NCI-H345 treated with DMSO at 0.1 percent for 48 hours (cell line): ENCODE measurements around the gene PPP1R1C.
"Not testable (repeated sequence)": the region's sequence is repeated elsewhere in the genome, so short reads cannot be mapped to it uniquely, and the experiment has no call there.

ENCODE experiments used
- DNase-seq: peaks from one replicate; lab custom pipeline; 2025; ENCODE audit not compliant: unreplicated experiment; lab: John Stamatoyannopoulos, UW

The PPP1R1C gene, protein sequence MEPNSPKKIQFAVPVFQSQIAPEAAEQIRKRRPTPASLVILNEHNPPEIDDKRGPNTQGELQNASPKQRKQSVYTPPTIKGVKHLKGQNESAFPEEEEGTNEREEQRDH

DNA sequence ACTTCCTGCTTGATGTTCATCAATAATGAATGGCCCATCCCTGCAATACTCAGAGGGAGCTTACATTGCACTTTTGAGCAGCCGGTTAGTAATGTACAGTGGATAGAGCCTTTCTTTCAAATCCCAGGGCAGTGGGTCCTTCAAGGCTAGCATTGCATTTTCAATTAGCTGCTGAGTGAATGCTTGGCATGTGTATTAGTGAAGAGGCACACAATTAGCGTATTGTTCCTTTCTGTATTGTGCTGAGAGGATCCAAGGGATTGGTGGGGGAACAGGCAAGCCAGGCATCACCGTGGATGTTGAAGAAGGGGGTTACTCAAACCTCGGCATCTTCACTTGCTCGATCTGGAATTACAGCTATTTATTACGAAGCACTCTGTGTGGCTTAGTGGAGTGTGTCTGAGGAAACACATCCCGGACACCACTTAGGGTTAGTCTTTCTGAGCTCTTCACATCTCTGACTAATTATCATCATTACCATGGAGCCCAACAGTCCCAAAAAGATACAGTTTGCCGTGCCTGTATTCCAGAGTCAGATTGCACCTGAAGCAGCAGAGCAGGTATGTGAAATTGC, at the start of gene PPP1R1C:
Gene PPP1R1C, plus strand, starts transcription at position 222 of the 574 bp plus-strand sequence. Its CDS starts 258 bp downstream, at position 480.
- DNase-seq: no peak

DNA sequence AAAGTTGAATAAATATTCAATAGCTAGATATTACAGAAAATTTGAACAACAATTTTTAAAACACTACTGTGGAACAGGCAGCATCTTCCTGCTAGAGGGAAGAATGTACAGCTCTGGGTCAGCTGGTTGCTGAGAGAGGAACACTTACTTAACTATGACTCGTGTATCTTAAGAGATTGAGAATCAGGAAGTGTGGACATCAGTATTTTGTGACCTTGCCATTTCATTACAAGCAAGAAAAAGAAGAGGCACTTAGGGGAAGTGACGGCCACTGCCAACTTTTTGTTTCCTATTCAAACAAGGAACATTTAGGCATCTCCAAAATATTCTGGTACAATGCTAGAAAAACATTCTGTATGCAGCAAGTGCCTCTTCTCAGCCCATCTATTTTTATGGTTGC, 48.2 kb upstream of the PPP1R1C start:
- no peak for DNase-seq

- no peak for DNase-seq
Measured at GRCh38 chr2:181943411-181944124, 42.1 kb upstream of the PPP1R1C start.

DNA sequence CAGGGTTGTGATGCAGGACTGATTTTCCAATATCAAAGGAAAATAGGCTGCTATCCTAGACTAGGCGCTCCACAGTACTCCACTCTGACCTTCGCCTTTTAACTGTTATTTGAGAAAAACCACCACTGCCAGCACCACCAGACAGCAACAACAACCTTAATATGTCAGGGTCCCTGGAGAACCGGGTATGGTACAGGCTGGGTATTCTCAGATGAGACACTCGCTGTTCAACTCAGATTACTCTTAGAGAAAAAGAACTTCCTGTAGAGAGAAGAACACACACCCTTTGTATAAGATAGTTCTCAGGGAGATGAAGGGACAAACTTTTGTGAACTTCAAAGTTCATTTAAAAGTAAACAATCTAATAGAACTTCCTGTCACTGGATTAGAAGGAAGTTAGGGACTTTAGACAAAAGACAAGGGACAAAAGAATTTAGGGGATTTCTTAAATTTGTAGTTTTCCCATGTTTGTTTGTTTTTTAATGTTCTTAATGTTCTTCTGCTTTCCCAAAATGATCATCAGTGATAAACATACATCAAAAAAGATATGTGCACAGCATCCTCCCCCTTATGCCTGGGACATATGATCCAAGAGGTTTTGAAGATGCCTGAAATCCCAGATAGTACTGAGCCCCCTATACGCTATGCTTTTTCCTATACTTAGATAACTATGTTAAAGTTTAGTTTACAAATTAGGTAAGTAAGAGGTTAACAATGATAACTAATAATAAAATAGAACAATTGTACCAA, 41.3 kb upstream of the PPP1R1C start:
- DNase-seq: no peak

DNA sequence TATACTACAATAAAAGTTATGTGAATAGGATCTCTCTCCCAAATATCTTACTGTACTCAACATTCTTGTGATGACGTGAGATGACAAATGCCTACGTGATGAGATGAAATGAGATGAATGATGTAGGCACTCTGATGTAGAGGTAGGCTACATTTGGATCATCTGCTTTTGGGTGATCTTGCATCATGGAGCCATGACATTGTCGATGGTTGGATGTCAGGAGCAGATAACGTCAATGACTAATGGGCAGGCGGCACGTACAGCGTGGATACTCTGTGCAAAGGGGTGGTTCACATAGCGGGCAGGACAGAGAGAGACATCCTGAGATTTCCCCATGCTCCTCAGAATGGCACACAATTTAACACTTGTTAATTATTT, 40.8 kb upstream of the PPP1R1C start:
- no peak for DNase-seq

GRCh38 chr2:181946444-181947127, 39.1 kb upstream of the PPP1R1C start:
- DNase-seq: no peak

GRCh38 chr2:181947273-181947672, 38.4 kb upstream of the PPP1R1C start:
- no peak for DNase-seq

DNA sequence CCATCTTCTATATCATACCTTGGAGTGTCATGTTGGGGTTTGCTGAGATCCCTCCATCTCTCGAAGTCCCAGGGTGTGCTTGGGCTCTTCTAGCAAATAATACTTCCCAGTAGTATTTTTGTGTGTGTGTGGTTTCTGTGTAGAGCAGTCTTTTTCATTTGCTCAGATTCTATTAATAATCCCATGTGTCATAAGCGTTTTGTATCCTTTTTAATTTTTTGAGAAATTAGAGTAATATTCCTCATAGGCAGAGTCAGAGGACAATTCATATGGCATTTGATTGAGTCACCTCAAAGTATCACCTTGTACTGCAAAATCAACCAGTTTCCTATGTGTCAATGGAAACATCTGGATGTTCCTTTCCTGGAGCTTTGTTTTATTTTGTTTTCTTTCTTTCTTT, 37.4 kb upstream of the PPP1R1C start:
- no peak for DNase-seq

DNA sequence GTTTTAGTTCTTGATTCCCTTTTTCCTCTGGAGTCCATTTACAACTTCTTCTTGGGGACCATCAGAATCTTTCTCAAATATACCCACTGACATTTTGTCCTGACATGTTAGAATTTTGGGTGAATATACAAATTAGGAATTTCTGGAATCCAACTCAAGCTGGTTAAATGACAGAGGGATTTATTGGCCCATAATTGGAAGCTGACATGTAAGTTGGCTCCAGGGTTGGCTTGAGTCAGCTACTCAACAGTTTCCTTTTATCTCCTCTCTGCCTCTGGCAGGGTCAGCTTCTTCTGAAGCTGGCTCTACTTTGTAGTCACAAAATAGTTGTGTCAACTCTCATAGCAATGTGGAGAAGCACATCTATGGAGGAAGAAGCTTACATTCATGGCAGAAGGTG, 36.6 kb upstream of the PPP1R1C start:
- no peak for DNase-seq

GRCh38 chr2:181952404-181953226, 33.0 kb upstream of the PPP1R1C start:
- no peak for DNase-seq

GRCh38 chr2:181953881-181954537, 31.6 kb upstream of the PPP1R1C start:
- no peak for DNase-seq

- no peak for DNase-seq
Measured at GRCh38 chr2:181954538-181954883, 31.1 kb upstream of the PPP1R1C start.

GRCh38 chr2:181955010-181955409, 30.6 kb upstream of the PPP1R1C start:
- DNase-seq: no peak

DNA sequence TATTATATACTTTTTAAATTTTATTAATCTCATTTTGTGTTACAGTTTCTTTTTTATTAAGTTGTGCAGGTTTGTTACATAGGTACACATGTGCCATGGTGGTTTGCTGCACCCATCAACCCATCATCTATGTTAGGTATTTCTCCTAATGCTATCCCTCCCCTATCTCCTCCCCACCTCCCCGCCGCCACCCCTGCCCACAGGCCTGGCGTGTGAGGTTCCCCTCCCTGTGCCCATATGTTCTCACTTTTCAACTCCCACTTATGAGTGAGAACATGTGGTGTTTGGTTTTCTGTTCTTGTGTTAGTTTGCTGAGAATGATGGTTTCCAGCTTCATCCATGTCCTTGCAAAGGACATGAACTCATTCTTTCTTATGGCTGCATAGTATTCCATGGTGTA, 29.8 kb upstream of the PPP1R1C start:
- not testable (repeated sequence) for DNase-seq

DNA sequence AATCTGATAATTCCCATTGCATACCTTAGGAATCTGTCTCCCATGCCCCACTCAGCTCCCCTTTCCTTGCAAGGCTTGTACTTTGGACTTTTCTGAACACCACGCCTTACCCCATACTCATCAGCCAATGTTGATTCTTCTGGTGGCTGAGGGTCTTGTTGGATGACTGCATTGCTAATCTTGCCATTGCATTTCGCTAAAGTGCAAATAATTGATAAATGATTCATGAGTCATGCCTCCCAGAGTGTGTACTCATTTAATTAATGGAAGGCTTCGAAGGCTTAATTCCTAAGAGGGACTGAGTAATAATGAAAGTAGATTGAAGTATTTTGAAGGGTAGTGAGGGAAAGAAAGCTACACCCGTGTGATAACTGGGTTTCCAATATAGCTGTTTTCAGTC, 28.0 kb upstream of the PPP1R1C start:
- no peak for DNase-seq

- no peak for DNase-seq
Measured at GRCh38 chr2:181958726-181959125, 26.9 kb upstream of the PPP1R1C start.

DNA sequence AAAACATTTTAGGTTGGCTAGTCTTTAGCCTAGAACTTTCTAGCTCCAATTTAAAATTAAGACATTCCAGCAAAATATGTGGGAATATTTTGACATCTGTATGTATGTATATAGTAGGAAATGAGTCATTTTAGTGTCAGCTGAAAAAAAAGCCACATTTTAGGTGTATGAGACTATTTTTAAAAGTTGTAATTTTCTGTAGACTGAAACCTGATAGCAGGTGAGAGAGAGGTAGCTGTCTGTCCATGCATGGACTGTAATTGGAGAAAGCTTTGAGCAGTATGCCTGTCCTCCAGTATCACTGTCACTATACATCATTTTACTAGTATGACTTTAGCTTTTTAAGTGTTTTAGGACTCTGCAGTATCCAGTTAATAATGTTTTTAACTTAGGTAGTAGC, 26.1 kb upstream of the PPP1R1C start:
- no peak for DNase-seq

- not testable (repeated sequence) for DNase-seq
Measured at GRCh38 chr2:181961167-181961566, 24.5 kb upstream of the PPP1R1C start.

DNA sequence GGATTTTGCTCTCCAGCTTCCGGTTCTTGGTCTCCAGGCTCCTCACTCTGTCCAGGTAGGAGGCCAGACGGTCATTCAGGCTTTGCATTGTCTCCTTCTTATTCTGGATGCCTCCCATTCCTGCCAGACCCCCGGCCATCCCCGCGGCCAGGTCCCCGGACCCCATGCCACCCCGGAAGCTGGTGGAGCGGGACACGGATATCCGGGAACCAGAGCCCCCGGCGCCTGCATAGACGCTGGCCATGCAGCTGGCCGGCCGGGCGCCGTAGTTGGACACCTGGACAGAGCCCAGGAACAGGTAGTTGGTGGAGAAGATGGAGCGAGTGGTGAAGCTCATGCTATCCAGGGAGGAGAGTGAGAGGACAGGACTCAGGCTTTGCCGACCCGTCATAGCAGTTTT, 23.5 kb upstream of the PPP1R1C start:
- no peak for DNase-seq

- no peak for DNase-seq
Measured at GRCh38 chr2:181970160-181970794, 15.4 kb upstream of the PPP1R1C start.
